ENCODE measurements around the gene MAP1S.

- no peak for TF ChIP-seq CTCF (IDR thresholded peaks at IDR 0.05)
- no peak for TF ChIP-seq POLR2A (IDR thresholded peaks at IDR 0.05)
These were observed 36.8 kb downstream of the MAP1S start for GRCh38 chr19:17755977-17756670.

Data from thyroid gland (tissue), 4 donors.